ENCODE data around the gene IRF3. TPM values are rescaled to one million over a fixed set of nuclear protein-coding genes. Genes with fewer than 3 reads are reported as not detected.
"Not testable (repeated sequence)": the region's sequence is repeated elsewhere in the genome, so short reads cannot be mapped to it uniquely, and the experiment has no call there.

The IRF3 gene
- total RNA-seq, 4 donors from 2014 or later, result 38.8 to 61.7 (median 56.7) TPM

- DNase-seq (ENCODE audit: extremely low spot score), result no peak
- peaks cover 22 to 51% (median 43%) of the 10 kb centered on the region in 4 donors for H3K36me3 ChIP-seq
- TF ChIP-seq POLR2AphosphoS5 (IDR thresholded peaks at IDR 0.05) (no peak), EP300 (IDR thresholded peaks at IDR 0.05) (no peak)
- WGBS, result 84% methylated on average over 11 of the region's 11 CpGs
- H3K27me3 ChIP-seq, result no peaks in the 10 kb centered on the region
- H3K4me3 ChIP-seq, result no peak overlapping the region
- intact Hi-C loops (cut with DNase I), result no loop called here
- no peaks in the 10 kb centered on the region for H3K9me3 ChIP-seq
- no peak overlapping the region for H3K27ac ChIP-seq (replicated peaks in 1 of 4)
- H3K4me1 ChIP-seq, result peaks cover 7 to 21% (median 19%) of the 10 kb centered on the region in 4 donors
Observed at GRCh38 chr19:49626226-49626625, 39.4 kb downstream of the IRF3 start.

DNA sequence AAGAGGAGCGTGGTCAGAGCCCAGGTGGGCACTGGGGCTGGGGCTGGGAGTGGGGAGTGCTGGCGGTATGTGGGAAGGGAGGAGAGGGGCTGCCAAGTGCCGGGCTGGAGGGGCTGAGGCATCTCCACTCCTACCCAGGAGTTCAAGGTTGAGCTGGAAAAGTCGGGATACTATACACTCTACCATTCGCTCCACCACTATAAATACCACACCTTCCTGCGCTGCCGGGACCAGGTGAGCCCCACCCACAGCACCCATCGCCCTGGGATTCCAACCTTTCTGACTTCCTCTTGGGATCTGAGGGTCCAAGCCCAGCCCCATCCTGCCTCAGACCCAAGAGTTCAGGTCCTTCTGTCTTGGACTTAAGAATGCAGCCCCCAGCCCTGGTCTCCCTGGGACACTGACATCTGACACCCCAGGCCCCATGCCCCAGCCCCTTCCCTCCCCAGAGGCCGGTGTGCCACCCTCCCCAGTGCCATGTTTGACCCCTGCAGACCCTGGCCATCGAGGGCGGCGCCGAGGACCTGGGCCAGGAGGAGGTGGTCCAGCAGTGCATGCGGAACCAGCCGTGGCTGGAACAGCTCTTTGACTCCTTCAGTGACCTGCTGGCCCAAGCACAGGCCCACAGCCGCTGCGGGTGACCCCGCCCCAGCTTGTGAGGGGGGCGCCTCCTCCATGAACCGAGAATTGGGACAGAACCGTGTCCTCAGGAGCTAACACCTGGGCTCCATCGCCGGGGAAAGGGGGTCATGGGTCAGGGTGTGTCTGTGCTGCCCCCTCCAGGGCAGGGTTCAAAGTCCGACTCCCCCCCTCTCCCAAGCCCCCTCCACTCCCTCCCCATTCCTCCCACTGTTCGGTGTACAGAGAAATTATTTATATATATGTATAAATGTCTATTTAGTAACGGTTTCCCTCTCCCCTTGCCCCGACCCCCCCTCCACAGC lies 40.4 kb downstream of the IRF3 start:
- peaks cover 23 to 60% (median 50%) of the 10 kb centered on the region in 4 donors for H3K36me3 ChIP-seq
- DNase-seq (ENCODE audit: extremely low spot score), result no peak
- no peaks in the 10 kb centered on the region for H3K27me3 ChIP-seq
- TF ChIP-seq POLR2AphosphoS5 (IDR thresholded peaks at IDR 0.05), result no peak
- no peak for TF ChIP-seq POLR2A (IDR thresholded peaks at IDR 0.05; ENCODE audit: low read depth)
- no peak for TF ChIP-seq CTCF (IDR thresholded peaks at IDR 0.05)
- TF ChIP-seq EP300 (IDR thresholded peaks at IDR 0.05), result no peak
- no peaks in the 10 kb centered on the region for H3K9me3 ChIP-seq
- intact Hi-C loops (cut with DNase I), result no loop called here
- H3K27ac ChIP-seq (replicated peaks in 1 of 4), result no peak overlapping the region
- H3K4me3 ChIP-seq, result no peak overlapping the region
- WGBS, result 71% methylated on average over 11 of the region's 27 CpGs
- H3K4me1 ChIP-seq, result peaks cover 0 to 11% (median 9%) of the 10 kb centered on the region in 4 donors

GRCh38 chr19:49617860-49618259 lies 47.8 kb downstream of the IRF3 start:
- intact Hi-C loops (cut with DNase I); H3K27ac ChIP-seq (replicated peaks in 1 of 4); H3K9me3 ChIP-seq; DNase-seq (ENCODE audit: extremely low spot score); H3K4me3 ChIP-seq; H3K27me3 ChIP-seq: not testable (repeated sequence)
- peaks cover 33 to 85% (median 83%) of the 10 kb centered on the region in 4 donors for H3K36me3 ChIP-seq
- WGBS, result 91% methylated on average over 13 of the region's 13 CpGs
- H3K4me1 ChIP-seq, result peaks cover 2 to 16% (median 13%) of the 10 kb centered on the region in 4 donors

GRCh38 chr19:49616945-49617344 lies 48.7 kb downstream of the IRF3 start:
- 91% methylated on average over 7 of the region's 7 CpGs for WGBS
- Histone ChIP-seq H3K4me3 (no peak overlapping the region), H3K27me3 (no peaks in the 10 kb centered on the region), H3K36me3 (peaks cover 33 to 85% (median 78%) of the 10 kb centered on the region in 4 donors), H3K27ac (replicated peaks in 1 of 4) (no peak overlapping the region), H3K4me1 (peaks cover 2 to 26% (median 21%) of the 10 kb centered on the region in 4 donors), H3K9me3 (no peaks in the 10 kb centered on the region)
- intact Hi-C loops (cut with DNase I), result no loop called here
- no peak for DNase-seq (ENCODE audit: extremely low spot score)
- TF ChIP-seq CTCF (IDR thresholded peaks at IDR 0.05), result no peak
- no peak for TF ChIP-seq POLR2A (IDR thresholded peaks at IDR 0.05; ENCODE audit: low read depth)

DNA sequence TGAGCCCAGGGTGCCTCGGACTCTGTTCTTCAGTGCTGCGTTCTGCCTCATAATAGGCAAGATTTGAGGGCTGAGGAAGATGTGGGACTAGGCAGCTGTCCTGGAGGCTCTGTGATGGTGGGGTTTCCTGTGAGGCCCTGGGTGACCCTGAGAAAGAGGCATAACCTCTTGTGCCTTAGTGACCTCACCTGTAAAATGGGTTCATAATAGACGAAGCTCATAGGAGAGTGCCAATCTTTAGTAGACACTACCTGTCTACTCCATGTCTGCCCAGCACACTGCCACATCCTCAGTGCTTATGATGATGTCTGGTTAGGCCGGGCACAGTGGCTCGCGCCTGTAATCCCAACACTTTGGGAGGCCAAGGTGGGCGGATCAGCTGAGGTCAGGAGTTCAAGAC lies 49.1 kb downstream of the IRF3 start:
- H3K4me1 ChIP-seq, result peaks cover 2 to 26% (median 21%) of the 10 kb centered on the region in 4 donors
- intact Hi-C loops (cut with DNase I), result no loop called here
- no peaks in the 10 kb centered on the region for H3K27me3 ChIP-seq
- no peak overlapping the region for H3K4me3 ChIP-seq
- WGBS, result 100% methylated on average over 5 of the region's 7 CpGs
- DNase-seq (ENCODE audit: extremely low spot score), result no peak
- TF ChIP-seq POLR2AphosphoS5 (IDR thresholded peaks at IDR 0.05) (no peak), EP300 (IDR thresholded peaks at IDR 0.05) (no peak), CTCF (IDR thresholded peaks at IDR 0.05) (no peak), POLR2A (IDR thresholded peaks at IDR 0.05; ENCODE audit: low read depth) (no peak)
- no peak overlapping the region for H3K27ac ChIP-seq (replicated peaks in 1 of 4)
- no peaks in the 10 kb centered on the region for H3K9me3 ChIP-seq
- peaks cover 33 to 81% (median 74%) of the 10 kb centered on the region in 4 donors for H3K36me3 ChIP-seq

Data from esophagus muscularis mucosa (tissue), 4 donors.